Measurements from ENCODE around the gene STRADB.

The STRADB gene, protein sequence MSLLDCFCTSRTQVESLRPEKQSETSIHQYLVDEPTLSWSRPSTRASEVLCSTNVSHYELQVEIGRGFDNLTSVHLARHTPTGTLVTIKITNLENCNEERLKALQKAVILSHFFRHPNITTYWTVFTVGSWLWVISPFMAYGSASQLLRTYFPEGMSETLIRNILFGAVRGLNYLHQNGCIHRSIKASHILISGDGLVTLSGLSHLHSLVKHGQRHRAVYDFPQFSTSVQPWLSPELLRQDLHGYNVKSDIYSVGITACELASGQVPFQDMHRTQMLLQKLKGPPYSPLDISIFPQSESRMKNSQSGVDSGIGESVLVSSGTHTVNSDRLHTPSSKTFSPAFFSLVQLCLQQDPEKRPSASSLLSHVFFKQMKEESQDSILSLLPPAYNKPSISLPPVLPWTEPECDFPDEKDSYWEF

DNA sequence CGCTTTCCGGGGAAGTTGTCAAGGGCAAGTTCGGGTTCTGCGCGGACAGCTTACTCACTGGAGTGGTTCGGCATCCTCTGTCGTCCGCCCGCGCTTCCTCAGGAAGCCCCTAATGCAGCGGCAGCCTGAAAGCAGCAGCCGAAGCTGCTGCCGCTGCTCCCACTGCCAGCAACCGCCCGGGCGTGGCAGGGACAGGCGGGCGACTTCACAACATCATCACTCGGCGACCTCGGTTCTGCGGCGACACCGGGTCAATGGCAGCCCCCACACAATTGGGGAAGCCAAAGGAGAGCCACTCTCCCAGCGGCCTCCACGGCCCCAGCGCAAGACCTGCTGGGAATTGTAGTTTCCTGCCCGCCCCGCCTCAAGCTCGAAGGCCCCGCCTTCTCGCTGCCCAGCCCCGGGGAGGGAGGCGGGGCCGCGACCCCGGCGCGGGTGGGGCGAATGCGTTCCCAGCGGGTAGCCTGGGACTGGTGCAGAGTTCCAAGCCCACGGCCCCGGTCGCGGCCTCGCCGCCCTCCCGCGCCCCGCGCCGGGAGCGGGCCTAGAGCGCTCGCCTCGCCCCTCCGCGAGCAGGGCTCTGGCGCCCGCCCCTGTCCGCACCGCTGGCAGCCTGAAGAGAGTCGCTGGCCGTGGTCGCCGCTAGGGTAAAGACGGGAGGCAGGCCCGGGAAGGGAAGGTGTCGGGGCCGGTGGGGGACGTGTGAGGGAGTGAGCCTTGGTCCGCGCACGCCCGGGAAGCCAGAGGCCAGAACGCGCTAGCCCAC, at the start of gene STRADB, which contains the start of gene TRAK2:
Gene STRADB (plus strand): TSS at position 449 of the 766 bp plus-strand sequence. CDS start 3,101 bp downstream, outside the sequence.
Gene TRAK2 (minus strand): TSS at position 167 of the 766 bp plus-strand sequence. CDS start 30,951 bp downstream, outside the sequence.
- CTCF ChIA-PET: interaction anchor here (0.5 kb wide), 1 partner anchor 13 kb away, joined by 3 read pairs; no protein-coding TSS in a partner anchor
- peak within 1 kb of the TSS; percentile 84 for H3K27ac ChIP-seq
- peak; percentile 95 for DNase-seq (ENCODE audit: low spot score)
- POLR2A ChIA-PET (ENCODE audit: low non-redundant PET): interaction anchor here (0.6 to 1.3 kb wide), 2 partner anchors 11 to 187 kb away, joined by 3 to 5 read pairs; no protein-coding TSS in a partner anchor
- TF ChIP-seq, protein P1, sequence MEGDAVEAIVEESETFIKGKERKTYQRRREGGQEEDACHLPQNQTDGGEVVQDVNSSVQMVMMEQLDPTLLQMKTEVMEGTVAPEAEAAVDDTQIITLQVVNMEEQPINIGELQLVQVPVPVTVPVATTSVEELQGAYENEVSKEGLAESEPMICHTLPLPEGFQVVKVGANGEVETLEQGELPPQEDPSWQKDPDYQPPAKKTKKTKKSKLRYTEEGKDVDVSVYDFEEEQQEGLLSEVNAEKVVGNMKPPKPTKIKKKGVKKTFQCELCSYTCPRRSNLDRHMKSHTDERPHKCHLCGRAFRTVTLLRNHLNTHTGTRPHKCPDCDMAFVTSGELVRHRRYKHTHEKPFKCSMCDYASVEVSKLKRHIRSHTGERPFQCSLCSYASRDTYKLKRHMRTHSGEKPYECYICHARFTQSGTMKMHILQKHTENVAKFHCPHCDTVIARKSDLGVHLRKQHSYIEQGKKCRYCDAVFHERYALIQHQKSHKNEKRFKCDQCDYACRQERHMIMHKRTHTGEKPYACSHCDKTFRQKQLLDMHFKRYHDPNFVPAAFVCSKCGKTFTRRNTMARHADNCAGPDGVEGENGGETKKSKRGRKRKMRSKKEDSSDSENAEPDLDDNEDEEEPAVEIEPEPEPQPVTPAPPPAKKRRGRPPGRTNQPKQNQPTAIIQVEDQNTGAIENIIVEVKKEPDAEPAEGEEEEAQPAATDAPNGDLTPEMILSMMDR (conservative IDR thresholded peaks at IDR 0.05; ENCODE audit: low read depth): peak; percentile 36; the same call in 1 of the 2 replicates

DNA sequence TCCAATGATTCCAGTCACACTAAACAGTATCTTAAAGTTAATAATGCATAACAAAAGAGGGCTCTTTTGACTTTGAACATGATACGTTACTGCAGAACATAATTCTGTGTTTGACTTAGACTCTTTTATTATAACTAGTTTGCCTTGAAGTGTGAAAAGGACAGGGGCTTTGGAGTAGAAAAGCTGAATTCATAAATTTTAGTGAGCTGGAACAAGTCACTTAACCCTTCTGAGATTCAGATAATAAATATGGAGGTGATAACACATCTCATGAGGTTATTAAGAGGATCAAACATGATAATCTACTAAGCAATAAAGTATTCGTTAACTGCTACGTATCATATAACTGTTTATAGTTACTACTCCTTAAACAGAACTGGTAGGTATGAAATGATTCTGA, 49.7 kb upstream of the STRADB start:
- TF ChIP-seq, protein P1 (conservative IDR thresholded peaks at IDR 0.05; ENCODE audit: low read depth): no peak
- no peak for DNase-seq (ENCODE audit: low spot score)
- ChIA-PET CTCF (interaction anchor here (0.6 to 0.7 kb wide), 2 partner anchors 8 to 867 kb away, joined by 3 to 4 read pairs; no protein-coding TSS in a partner anchor), POLR2A (ENCODE audit: low non-redundant PET) (no interaction called here)
- no peak overlapping the region for H3K27ac ChIP-seq

DNA sequence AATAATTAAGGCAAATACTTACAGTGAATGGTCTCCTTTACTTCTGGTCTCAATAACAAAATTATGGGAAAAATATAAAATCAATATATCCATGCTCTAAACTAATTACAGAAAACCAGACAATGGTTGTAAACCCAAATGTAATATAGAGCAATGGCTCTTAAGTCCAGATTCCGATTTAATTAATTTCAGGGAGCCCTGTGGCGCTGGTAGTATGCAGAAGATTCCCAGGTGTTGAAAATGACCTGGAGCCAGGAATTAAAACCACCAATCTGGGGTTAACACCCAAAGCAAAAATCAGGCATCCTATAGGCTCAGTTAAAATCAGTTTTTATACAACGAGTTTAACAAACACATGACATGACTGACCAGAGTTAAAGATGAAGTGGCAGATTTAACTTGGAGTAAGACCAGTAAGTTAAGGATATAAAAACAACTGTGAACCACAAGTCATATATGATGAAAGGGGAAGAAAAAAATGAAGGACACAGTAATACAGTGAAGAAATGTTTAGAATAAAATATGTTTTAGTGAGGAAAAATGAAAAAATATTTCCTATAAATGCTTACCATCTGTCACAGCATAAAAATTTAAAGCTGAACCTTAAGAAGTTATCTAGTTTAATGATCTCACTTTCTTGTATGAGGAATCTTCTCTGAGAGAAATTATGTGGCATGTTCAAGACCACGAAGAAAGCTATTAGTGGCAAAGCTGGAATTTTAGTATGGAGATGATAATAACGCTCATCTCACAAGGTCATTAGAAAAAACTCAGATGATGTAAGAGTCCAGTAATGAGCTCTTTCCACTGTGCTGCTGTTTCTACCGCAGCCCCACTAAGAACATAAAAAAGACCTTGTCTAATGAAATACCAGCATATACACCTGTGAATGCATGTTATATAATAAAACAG, 48.6 kb upstream of the STRADB start:
- no peak for DNase-seq (ENCODE audit: low spot score)
- TF ChIP-seq, protein P1 (conservative IDR thresholded peaks at IDR 0.05; ENCODE audit: low read depth): no peak
- CTCF ChIA-PET: no interaction called here
- H3K27ac ChIP-seq: no peak overlapping the region
- POLR2A ChIA-PET (ENCODE audit: low non-redundant PET): no interaction called here

DNA sequence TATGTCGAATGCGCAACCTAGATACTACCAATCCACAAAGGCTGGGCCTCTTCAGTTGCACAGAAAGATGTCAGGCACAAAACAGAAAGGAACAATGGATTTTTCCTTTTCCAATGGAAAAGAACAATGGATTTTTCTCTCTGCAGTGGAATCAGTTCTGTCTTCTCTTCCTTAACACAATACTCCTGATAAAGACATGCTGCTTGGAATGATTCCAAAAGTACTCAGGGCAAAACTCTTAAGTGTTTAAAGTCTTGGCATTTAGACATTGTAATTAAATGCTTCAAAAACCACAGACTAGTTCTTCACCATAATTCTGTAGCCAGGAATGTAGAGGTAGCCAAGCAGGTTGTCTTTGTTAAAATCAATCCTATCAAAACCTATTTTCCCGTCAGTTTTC, 47.7 kb upstream of the STRADB start:
- CTCF ChIA-PET: no interaction called here
- POLR2A ChIA-PET (ENCODE audit: low non-redundant PET): no interaction called here
- no peak overlapping the region for H3K27ac ChIP-seq
- TF ChIP-seq, protein P1 (conservative IDR thresholded peaks at IDR 0.05; ENCODE audit: low read depth): no peak
- DNase-seq (ENCODE audit: low spot score): no peak

DNA sequence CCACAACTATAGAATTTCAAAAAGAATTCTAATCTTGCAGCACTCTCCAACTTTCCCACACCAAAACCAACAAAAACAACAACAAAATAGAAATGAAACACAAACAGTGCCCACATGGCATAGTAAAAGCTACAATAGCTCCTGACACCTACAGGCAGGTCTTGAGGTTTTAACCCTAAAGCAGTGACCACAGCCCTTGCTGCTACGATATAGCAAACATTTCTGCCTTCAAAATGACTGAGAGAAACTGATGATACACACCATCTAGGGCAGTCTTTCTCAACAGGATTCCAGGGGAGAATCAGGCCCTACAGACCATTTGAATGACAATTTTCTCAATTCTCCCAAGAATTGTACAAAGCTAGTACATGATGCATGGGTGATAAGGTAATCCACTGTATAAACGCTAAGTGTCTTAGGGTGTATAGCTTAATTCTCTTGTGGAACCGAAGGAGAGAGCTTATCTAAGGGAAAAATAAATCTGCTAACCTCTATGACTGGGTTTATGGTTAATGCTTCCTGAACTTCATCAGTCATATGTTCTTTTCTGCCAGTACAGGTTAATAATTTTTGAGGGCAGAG, 46.8 kb upstream of the STRADB start:
- POLR2A ChIA-PET (ENCODE audit: low non-redundant PET): interaction anchor here (0.5 kb wide), 1 partner anchor 140 kb away, joined by 8 read pairs; no protein-coding TSS in a partner anchor

More for the DNA sequence above, 46.8 kb upstream of the STRADB start:
- TF ChIP-seq, protein P1 (conservative IDR thresholded peaks at IDR 0.05; ENCODE audit: low read depth): no peak
- H3K27ac ChIP-seq: no peak overlapping the region
- CTCF ChIA-PET: no interaction called here
- DNase-seq (ENCODE audit: low spot score): no peak
